Pons (tissue), 1 donor: ENCODE data around the gene OR2G6.
"Not testable (repeated sequence)": the region's sequence is repeated elsewhere in the genome, so short reads cannot be mapped to it uniquely, and the experiment has no call there.

Experiments
- DNase-seq: peaks from one replicate; pipeline ENCODE4 v3.0.0-alpha.2; 2016; ENCODE audit warnings: low spot score

Gene OR2G6

DNA sequence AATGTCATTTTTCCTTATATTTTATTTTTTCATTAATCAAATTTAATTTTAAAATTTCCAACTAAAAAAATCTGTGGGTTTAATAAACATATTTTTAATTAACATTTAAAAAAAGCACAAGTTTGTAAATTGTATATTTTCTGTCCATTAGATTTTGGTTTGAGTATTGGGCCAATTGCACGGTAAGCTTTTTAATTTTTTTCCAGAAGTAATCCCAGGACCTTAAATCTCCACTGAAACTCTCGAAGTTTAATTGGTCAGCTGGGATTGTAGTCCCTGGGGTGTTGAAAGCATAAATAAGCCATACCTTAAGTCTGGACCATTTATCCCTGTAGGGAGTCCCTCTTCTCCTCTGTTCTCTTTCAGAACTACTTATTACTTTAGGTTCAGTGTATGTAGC lies at the start of gene OR2G6:
Gene OR2G6 (plus strand): TSS at position 301 of the 400 bp plus-strand sequence. CDS start 13,574 bp downstream, outside the sequence.
- not testable (repeated sequence) for DNase-seq

DNA sequence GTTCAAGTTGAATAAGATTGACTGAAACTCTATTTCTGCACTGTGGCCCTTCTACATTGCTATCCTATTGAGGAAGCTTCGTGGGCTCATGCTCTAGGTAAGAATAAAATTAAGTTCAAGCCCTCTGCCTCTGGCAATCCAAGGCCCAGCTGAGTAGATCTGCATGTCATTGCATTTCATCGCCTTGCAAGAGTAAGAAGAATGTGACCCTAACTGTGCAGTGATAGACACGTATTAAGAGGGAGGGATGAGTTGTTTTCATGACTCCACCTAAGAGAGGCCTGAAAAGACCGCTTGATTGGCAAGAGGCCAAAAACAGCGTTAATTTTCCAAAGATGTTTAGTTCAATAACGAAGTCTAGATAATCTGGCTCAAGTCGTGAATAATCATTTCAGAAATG lies 48.8 kb upstream of the OR2G6 start:
- not testable (repeated sequence) for DNase-seq

DNA sequence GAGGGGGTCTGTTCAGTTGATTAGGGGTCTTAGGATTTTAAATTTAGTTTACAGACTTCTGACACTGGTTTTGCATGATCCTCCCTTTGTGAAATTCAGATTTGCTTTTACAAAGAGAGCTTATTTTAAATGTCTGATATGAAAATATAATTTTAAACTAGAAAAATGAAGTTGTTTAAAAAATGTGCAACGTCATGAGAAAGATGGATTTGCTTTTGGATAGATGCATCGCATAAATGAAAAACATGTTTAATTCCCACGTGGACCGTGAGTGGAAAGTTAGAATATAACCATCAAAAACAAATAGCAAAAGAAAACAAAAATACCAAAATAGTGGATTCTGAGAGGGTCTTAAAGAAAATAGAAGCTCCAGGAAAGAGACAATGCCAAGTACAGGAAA lies 36.7 kb upstream of the OR2G6 start:
- no peak for DNase-seq

DNA sequence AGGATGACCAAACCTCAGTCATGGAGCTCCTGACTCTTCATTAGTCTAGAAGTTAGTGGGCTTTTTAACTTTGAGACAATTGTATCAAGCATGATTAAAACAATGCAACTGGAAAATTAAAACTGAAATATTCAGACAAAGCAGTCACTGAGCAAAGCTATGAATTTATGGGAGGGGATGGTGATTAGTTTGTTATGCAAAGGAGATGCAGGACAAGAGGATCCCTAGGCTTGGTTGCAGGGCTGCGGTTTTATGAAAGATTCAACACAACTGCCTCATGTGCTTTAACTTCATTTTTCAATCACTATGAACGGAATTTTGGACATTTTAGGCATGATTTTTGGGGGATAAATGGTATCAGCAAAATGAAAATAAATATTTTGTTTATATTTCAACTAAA lies 35.8 kb upstream of the OR2G6 start:
- DNase-seq, result not testable (repeated sequence)

DNA sequence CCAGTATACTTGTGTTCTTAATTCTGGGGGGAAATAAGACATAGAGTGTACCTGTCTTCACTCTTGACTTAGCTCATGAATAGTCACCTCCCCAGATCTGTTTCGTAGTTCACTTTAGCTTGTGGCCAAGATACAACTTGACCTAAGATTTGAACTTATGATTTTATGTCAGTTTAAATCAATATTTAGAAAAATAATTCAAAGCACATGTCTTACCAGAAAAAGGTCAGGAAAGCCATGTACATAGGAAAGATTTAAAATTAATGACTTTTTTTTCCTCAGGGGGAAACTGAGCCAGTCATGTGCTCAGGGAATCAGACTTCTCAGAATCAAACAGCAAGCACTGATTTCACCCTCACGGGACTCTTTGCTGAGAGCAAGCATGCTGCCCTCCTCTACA lies 34.8 kb upstream of the OR2G6 start, which contains the start of gene OR2T3:
Gene OR2T3 (plus strand): TSS at position 301 of the 400 bp plus-strand sequence. CDS start 0 bp downstream, at position 301.
- DNase-seq, result not testable (repeated sequence)

DNA sequence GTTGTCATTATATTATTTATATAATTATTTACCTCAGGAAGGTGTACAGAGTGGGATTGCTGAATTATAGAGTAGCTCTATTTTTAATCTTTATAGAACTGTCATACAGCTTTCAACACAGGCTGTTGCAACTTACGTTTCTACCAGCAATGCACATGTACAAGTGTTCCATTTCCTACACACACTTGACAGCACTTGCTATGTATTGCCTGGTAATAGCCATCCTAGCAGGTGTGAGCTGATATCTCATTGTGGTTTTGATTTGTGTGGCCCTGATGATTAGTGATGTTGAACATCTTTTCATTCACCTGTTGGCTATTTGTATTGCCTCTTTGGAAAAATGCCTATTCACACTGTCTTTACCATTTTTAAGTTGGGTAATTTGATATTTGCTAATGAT lies 32.2 kb upstream of the OR2G6 start:
- DNase-seq, result not testable (repeated sequence)

DNA sequence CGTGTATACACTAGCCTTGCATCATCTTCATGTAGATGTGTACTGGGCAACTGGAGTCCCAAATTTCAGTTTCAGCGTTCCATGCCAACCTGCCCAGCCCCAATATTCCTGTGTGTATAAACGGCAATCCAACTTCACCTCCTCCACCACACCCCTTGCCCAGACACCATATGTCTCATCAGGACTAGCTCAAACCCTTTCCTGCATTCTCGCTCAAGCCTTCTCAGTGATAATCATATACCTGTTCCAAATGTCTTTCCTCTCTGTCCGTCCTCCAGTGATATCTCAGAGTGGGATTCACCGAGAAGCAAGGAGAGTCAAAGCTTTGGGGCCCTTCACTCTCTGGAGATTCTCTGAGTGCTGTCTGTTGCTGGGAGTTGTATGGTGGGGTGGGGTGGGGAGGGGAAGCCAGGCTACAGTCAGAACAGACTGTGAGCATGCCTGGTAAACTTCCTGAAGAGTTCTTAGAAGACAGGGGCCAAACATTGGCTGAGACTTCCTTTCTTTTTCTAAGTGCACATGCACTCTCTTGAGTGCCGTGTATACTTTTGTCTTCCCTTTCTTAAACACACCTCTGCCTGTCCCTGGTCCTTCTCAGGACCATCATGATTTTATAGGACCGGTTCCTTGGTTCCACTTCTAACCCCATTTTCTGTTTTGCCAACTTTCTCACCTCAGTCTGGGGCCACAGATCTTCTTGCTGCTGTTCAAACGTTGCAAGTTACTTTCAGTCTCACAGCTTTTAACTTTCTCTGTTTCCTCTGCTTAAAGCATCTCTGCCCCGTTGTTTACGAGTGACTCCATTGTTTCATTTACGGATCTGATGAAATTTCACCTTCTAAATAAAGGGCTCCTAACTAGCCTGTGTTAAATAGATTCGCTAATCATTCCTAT lies 25.9 kb upstream of the OR2G6 start:
- DNase-seq, result not testable (repeated sequence)

DNA sequence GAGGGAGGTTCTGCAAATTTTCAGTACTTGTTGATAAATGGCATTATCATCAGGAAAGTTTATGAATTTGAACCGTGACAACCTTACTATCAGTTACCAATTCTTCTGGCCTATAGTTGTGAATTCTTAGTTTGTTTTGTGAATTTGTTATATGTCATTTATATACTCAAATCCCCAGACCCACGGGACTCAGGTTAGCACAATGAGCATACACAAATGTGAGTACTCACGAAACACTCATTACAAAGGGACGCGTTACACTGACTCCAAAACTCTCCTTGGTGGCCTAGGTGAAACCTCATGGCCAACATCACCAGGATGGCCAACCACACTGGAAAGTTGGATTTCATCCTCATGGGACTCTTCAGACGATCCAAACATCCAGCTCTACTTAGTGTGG lies 19.6 kb upstream of the OR2G6 start, which contains the start of gene OR2T5:
Gene OR2T5 (plus strand): TSS at position 301 of the 400 bp plus-strand sequence. CDS start 0 bp downstream, at position 301.
- DNase-seq, result not testable (repeated sequence)

DNA sequence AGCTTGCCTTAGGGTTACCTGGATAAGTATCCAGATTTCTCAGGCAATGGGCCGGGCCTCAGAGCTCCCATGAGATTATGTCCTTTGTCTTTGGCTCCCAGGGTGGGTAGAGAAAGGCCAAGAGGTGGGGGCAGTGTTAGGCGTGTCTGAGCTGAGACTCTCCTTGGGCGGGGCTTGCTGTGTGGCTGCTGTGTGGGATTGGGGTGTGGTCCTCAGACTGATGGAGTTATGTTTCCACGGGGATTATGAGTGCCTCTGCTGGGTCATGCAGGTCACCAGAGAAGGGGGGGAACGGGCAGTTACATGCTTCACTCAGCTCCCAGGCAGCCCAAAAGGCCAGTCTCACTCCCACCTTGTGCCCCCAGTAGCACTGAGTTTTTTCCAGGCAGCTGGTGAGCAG lies 11.2 kb upstream of the OR2G6 start:
- DNase-seq, result not testable (repeated sequence)

DNA sequence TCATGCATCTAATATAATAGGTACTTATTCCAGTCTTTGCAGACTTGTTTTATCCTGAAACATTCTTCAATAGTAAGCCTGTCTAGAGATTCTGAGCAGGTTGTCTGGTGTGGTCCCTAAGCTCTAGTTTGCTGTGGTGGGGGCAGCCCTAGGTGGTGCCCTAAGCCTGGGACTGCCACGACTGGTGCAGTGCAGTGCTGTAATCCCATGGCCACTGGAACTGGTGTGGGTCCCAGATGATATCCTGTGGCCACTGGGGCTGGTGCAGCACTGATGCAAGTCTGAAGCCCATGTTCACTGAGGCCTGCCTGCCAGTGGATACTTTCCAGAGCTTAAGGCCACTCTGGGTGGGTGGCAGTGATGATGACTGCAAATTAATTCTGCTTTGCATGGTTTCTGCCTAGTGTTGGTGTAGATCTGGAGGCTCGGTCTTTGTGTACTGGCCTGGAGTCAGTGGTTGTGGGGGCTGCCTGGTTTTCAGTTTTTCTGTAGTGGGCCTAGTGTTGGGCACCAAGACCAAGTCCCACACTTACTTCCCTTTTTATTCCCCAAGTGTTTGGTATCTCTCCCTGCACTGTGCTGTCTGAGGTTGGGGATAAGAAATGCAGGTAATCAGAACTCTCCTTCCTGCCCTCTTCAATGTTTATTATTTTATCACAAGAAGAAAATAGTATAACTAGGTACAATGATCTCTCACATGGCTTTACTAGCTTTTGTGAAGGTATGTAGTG lies 7.4 kb upstream of the OR2G6 start:
- DNase-seq, result not testable (repeated sequence)

DNA sequence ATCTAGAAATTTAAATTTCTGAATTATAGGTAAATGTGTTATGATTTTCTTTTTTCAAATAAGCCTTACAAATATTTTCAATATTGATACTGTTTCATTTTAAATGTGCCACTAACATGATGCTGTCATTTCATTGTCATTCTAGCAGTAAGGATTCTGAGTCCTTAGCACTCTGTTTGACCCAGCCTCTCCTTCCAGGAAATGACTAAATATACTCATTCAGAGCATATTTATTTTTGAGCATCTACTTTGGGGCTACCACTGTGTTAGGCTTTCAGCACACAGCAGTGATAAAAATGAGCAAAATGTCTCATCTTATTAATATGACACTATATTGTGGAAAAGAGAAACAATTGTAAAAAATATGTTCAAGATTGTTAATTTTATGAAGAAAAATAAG lies 2.3 kb downstream of the OR2G6 start:
- not testable (repeated sequence) for DNase-seq

DNA sequence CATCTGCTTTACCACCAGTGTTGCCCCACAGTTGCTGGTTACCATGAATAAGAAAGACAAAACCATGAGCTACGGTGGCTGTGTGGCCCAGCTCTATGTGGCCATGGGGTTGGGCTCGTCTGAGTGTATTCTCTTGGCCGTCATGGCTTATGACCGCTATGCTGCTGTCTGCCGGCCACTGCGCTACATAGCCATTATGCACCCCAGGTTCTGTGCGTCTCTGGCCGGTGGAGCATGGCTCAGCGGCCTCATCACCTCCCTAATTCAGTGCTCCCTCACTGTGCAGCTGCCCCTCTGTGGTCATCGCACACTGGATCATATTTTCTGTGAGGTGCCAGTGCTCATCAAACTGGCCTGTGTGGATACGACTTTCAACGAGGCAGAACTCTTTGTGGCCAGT lies 14.0 kb downstream of the OR2G6 start:
- DNase-seq, result no peak

DNA sequence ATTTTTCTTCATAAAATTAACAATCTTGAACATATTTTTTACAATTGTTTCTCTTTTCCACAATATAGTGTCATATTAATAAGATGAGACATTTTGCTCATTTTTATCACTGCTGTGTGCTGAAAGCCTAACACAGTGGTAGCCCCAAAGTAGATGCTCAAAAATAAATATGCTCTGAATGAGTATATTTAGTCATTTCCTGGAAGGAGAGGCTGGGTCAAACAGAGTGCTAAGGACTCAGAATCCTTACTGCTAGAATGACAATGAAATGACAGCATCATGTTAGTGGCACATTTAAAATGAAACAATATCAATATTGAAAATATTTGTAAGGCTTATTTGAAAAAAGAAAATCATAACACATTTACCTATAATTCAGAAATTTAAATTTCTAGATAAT lies 29.6 kb downstream of the OR2G6 start:
- not testable (repeated sequence) for DNase-seq

DNA sequence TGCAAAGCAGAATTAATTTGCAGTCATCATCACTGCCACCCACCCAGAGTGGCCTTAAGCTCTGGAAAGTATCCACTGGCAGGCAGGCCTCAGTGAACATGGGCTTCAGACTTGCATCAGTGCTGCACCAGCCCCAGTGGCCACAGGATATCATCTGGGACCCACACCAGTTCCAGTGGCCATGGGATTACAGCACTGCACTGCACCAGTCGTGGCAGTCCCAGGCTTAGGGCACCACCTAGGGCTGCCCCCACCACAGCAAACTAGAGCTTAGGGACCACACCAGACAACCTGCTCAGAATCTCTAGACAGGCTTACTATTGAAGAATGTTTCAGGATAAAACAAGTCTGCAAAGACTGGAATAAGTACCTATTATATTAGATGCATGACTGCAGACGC lies 39.5 kb downstream of the OR2G6 start:
- not testable (repeated sequence) for DNase-seq

DNA sequence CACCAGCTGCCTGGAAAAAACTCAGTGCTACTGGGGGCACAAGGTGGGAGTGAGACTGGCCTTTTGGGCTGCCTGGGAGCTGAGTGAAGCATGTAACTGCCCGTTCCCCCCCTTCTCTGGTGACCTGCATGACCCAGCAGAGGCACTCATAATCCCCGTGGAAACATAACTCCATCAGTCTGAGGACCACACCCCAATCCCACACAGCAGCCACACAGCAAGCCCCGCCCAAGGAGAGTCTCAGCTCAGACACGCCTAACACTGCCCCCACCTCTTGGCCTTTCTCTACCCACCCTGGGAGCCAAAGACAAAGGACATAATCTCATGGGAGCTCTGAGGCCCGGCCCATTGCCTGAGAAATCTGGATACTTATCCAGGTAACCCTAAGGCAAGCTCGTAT lies 43.2 kb downstream of the OR2G6 start:
- not testable (repeated sequence) for DNase-seq

DNA sequence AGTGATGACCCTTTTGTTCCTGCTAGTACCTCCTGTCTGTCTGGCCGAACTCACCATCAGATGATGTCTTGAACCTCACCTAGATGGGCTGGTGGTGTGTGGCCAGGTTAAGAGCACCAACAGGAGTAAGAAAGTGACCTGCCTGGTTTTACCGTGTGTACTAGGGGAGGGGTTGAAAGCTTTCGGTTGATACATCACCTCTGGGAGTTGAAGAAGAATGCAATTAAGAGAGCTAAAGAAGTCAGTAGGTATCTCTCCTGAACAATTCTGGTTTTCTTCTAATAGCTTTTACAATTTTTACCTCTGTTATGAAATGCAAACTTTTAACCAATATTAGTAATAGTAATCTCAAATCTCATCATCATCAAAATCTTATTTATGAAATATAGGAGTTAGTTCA lies 54.8 kb downstream of the OR2G6 start, which contains the start of gene OR2T29:
Gene OR2T29 (minus strand): TSS at position 101 of the 400 bp plus-strand sequence. CDS start 3,281 bp downstream, outside the sequence.
- DNase-seq, result not testable (repeated sequence)

DNA sequence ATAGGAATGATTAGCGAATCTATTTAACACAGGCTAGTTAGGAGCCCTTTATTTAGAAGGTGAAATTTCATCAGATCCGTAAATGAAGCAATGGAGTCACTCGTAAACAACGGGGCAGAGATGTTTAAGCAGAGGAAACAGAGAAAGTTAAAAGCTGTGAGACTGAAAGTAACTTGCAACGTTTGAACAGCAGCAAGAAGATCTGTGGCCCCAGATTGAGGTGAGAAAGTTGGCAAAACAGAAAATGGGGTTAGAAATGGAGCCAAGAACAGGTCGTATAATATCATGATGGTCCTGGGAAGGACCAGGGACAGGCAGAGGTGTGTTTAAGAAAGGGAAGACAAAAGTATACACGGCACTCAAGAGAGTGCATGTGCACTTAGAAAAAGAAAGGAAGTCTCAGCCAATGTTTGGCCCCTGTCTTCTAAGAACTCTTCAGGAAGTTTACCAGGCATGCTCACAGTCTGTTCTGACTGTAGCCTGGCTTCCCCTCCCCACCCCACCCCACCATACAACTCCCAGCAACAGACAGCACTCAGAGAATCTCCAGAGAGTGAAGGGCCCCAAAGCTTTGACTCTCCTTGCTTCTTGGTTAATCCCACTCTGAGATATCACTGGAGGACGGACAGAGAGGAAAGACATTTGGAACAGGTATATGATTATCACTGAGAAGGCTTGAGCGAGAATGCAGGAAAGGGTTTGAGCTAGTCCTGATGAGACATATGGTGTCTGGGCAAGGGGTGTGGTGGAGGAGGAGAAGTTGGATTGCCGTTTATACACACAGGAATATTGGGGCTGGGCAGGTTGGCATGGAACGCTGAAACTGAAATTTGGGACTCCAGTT lies 57.9 kb downstream of the OR2G6 start:
- DNase-seq, result not testable (repeated sequence)

DNA sequence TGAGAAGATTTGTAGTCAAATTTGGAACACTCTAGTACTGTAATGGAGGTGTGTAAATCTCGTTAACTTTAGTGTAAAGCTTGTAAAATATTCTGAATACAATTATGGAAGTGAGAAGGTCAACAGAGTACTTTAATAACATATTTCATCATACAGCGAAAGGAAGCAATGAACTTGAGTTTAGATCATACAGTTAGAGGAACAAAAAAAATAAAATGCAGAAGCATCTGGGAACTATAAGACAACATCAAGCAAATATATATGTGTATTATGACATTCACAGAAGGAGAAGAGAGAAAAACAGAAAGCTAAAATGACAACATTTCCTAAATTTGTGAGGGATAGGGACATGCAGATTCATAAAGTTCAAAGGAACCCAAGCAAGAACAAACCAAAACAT lies 61.2 kb downstream of the OR2G6 start:
- DNase-seq, result not testable (repeated sequence)

DNA sequence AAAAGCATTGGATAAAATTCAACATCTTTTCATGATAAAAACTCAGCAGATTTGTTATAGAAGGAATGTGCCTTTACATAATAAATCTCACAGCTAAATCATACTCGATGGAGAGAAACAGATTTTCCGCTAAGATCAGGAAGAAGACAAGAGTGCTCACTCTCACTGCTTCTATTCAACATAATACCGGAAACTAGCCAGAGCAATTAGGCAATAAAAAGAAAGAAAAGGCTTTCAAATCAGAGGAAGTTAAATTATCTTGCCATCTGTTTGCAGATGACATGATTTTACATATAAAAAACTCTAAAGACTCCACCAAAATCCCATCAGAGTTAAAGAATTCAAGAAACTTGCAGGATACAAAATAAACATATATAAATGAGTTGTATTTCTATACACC lies 62.9 kb downstream of the OR2G6 start:
- DNase-seq, result not testable (repeated sequence)

DNA sequence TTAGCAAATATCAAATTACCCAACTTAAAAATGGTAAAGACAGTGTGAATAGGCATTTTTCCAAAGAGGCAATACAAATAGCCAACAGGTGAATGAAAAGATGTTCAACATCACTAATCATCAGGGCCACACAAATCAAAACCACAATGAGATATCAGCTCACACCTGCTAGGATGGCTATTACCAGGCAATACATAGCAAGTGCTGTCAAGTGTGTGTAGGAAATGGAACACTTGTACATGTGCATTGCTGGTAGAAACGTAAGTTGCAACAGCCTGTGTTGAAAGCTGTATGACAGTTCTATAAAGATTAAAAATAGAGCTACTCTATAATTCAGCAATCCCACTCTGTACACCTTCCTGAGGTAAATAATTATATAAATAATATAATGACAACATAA lies 64.2 kb downstream of the OR2G6 start:
- DNase-seq, result not testable (repeated sequence)

DNA sequence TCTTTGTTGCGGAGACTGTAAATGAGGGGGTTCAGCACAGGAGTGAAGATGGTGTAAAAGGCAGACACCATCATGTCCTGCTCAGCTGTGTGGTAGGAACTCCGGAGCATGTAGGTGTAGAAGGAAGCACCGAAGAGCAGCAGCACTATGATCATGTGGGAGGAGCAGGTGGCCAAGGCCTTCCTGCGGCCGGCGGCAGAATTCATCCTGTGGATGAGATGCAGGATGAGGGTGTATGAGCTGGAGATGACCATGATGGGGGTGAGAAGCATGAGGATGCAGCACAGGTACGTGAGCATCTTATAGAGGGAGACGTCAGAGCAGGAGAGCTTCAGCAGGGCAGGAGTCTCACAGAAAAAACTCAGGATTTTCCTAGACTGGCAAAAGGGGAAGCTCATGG lies 66.0 kb downstream of the OR2G6 start:
- not testable (repeated sequence) for DNase-seq

DNA sequence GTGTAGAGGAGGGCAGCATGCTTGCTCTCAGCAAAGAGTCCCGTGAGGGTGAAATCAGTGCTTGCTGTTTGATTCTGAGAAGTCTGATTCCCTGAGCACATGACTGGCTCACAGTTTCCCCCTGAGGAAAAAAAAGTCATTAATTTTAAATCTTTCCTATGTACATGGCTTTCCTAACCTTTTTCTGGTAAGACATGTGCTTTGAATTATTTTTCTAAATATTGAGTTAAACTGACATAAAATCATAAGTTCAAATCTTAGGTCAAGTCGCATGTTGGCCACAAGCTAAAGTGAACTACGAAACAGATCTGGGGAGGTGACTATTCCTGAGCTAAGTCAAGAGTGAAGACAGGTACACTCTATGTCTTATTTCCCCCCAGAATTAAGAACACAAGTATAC lies 66.8 kb downstream of the OR2G6 start, which contains the start of gene OR2T34:
Gene OR2T34 (minus strand): TSS at position 101 of the 400 bp plus-strand sequence. CDS start 0 bp downstream, at position 101.
- DNase-seq, result not testable (repeated sequence)
